BJ (cell line): ENCODE measurements around the gene BEST1. TPM values are rescaled to one million over a fixed set of nuclear protein-coding genes. Genes with fewer than 3 reads are reported as not detected.

Experiments
- CTCF ChIA-PET: fragments of 350-600 bp; formaldehyde crosslinking; extraction: SDS; loops from one replicate; lab custom pipeline; 2021; ENCODE audit warnings: antibody characterized with exemption, inconsistent platforms; lab: Yijun Ruan, JAX
- POLR2A ChIA-PET: fragments of 300-600 bp; sonication (Branson Sonifier 250); formaldehyde crosslinking; extraction: SDS; loops from one replicate; lab custom pipeline; 2021; ENCODE audit warnings: antibody characterized with exemption; lab: Charles Lee
- DNase-seq: peaks from one replicate; pipeline ENCODE4 v3.0.0-alpha.2; 2011; ENCODE audit warnings: low read depth
- H3K27me3 ChIP-seq: 2 replicates; pipeline ENCODE4 v1.6.0; 2011; ENCODE audit warnings: low read length; ENCODE audit not compliant: control insufficient read depth, insufficient read depth
- H3K36me3 ChIP-seq: 2 replicates; pipeline ENCODE4 v1.5.1; 2011; ENCODE audit warnings: low read length; ENCODE audit not compliant: control insufficient read depth, insufficient read depth
- H3K4me3 ChIP-seq: 2 replicates; pipeline ENCODE4 v1.5.1; 2011; ENCODE audit warnings: low read depth, mild to moderate bottlenecking, control low read depth, low read length
- polyA plus RNA-seq: library from polyadenylated mRNA; depleted of rRNA; stranded (reverse); fragments of >200 nt; gene quantifications from 2 replicates; pipeline ENCODE4 v1.2.3, GENCODE V29; 2011; rRNA removed
- small RNA-seq: library from RNA; depleted of rRNA; stranded (forward); fragments of <200 nt; gene quantifications from one replicate; pipeline ENCODE3, GENCODE V24; 2012; ENCODE audit warnings: low replicate concordance, low read depth; ENCODE audit not compliant: insufficient read length
- TF ChIP-seq, protein P1 (sequence below): IDR thresholded peaks from 2 replicates; pipeline ENCODE4 v1.5.1; 2011; ENCODE audit warnings: low read depth, mild to moderate bottlenecking, control low read depth, inconsistent platforms, low read length, moderate library complexity; ENCODE audit not compliant: insufficient read depth

Gene BEST1
- polyA plus RNA-seq, 1 experiment: 6.4 TPM

DNA sequence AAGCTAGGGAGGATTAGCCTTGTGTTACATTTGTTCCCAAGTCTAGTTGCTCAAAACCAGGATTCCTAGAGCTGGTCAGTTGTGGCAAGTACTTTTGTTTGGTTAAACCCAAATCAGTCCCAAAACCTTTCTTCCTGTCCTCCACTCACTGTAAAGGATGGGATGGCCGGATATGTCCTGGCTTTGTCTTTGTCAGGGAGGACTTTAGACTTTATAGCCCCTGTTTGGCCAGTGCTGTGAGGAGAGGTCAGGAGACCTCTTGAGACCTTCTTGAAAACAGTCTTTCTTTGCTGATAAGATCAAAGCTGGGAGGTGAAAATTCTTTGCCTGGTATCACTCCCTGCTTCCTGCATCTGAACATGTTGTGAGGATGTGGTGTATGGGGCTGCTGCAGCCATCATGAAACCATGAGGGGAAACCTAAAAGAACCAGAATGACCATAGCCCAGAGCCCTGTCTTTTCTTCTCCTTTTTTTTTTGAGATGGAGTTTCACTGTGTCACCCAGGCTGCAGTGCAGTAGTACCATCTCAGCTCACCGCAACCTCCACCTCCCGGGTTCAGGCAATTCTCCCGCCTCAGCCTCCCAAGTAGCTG is 60.9 kb downstream of the BEST1 start:
- no peaks in the 10 kb centered on the region for H3K36me3 ChIP-seq
- ChIA-PET CTCF (interaction anchor here (1.0 to 1.2 kb wide), 2 partner anchors 14 to 71 kb away, joined by 3 to 4 read pairs; no protein-coding TSS in a partner anchor), POLR2A (no interaction called here)
- H3K4me3 ChIP-seq: no peak overlapping the region
- DNase-seq: no peak
- TF ChIP-seq, protein P1, sequence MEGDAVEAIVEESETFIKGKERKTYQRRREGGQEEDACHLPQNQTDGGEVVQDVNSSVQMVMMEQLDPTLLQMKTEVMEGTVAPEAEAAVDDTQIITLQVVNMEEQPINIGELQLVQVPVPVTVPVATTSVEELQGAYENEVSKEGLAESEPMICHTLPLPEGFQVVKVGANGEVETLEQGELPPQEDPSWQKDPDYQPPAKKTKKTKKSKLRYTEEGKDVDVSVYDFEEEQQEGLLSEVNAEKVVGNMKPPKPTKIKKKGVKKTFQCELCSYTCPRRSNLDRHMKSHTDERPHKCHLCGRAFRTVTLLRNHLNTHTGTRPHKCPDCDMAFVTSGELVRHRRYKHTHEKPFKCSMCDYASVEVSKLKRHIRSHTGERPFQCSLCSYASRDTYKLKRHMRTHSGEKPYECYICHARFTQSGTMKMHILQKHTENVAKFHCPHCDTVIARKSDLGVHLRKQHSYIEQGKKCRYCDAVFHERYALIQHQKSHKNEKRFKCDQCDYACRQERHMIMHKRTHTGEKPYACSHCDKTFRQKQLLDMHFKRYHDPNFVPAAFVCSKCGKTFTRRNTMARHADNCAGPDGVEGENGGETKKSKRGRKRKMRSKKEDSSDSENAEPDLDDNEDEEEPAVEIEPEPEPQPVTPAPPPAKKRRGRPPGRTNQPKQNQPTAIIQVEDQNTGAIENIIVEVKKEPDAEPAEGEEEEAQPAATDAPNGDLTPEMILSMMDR: no peak
- no peaks in the 10 kb centered on the region for H3K27me3 ChIP-seq

DNA sequence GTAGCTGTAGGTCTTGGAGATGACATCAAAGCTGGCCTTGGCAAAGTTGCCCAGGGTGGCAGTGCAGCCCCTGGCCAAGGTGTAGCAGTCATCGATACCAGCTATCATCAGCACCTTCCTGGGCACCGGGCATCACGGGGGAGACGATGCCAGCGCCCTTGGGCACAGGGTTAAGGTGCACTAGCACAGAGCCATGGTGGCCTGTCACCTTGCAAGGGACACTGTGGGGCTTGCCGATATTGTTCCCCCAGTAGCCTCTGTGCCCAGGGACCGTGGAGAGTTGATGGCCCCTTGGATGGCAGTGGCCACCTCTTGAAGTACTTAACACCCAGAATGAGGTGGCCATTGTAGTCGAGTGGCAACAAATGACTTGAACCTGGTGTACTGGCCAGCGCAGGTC is 61.7 kb downstream of the BEST1 start:
- no peak overlapping the region for H3K4me3 ChIP-seq
- CTCF ChIA-PET: interaction anchor here (1.0 kb wide), 1 partner anchor 14 kb away, joined by 4 read pairs; no protein-coding TSS in a partner anchor
- TF ChIP-seq, protein P1: no peak
- POLR2A ChIA-PET: no interaction called here
- H3K36me3 ChIP-seq: no peaks in the 10 kb centered on the region
- H3K27me3 ChIP-seq: no peaks in the 10 kb centered on the region
- no peak for DNase-seq

DNA sequence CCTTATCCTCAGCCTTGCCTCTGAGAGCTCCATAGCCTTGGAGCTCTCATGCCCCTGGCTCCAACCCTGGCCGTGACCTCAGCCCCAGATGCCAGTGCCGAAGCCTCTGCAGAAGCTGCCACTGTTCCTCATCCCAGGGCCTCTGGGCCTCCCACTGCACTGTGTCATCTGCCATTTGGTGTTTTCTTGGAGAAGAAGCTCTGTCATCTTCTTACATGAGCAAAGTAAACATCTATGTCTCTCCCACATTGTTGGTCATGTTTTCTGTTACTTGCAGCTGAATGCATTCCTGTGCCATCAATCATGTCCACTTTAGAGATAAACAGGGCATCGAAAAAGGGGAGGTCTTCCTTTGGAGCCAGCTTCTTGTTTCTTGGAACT is 62.3 kb downstream of the BEST1 start:
- no peak for DNase-seq
- ChIA-PET CTCF (interaction anchor here (1.0 kb wide), 1 partner anchor 11 kb away, joined by 3 read pairs; no protein-coding TSS in a partner anchor), POLR2A (no interaction called here)
- no peak overlapping the region for H3K4me3 ChIP-seq
- H3K36me3 ChIP-seq: no peaks in the 10 kb centered on the region
- TF ChIP-seq, protein P1: no peak
- no peaks in the 10 kb centered on the region for H3K27me3 ChIP-seq

DNA sequence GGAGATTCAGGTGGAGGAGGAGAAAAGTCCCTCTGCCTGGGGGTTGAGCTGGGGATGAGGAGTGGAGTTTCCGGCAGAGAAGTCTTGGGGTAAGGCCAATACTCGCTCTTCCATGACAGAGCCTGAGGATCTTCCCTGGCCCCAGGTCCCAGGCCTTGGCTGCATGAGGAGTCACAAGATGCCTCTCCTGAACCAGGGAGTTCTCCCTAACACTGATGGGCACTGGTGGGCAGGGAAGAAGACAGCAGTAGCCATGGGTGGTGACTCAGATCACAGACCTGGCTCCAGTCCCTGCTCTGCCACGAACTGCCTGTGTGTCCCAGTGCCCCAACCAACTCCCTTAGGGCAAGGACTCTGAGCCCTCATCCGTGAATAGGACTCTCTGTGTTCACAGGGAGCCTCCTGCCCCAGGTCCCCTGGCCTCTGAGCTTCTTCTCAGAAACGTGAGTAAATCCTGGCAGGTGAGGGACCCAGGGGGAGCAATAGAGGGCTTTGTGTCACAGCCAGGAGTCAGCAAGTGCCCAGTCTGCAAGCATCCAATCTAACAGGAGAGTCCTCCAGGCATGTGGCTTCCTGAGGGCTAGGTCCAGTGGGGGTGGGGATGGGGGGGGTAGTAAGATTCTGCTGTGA is 62.8 kb downstream of the BEST1 start:
- CTCF ChIA-PET: interaction anchor here (1.0 to 1.1 kb wide), 2 partner anchors 10 to 69 kb away, joined by 3 to 4 read pairs; no protein-coding TSS in a partner anchor
- POLR2A ChIA-PET: no interaction called here
- H3K27me3 ChIP-seq: no peaks in the 10 kb centered on the region
- H3K36me3 ChIP-seq: no peaks in the 10 kb centered on the region
- TF ChIP-seq, protein P1: no peak
- no peak for DNase-seq
- no peak overlapping the region for H3K4me3 ChIP-seq

Small RNA genes within 50 kb of the gene (small RNA-seq; reads per million reads assigned to genes)
- gene RNU6-1243P: not detected

Other genes starting within 250 kb of the BEST1 start
- gene MYRF, start 197.7 kb upstream of the BEST1 start, polyA plus RNA-seq: 0.33 and 0.45 TPM in 2 replicates
- 371 and 399 TPM in 2 replicates for gene TMEM258, start 157.8 kb upstream of the BEST1 start, polyA plus RNA-seq
- 11.7 and 13.2 TPM in 2 replicates for gene FEN1, start 157.4 kb upstream of the BEST1 start, polyA plus RNA-seq
- gene FADS1, start 133.3 kb upstream of the BEST1 start, polyA plus RNA-seq: 48.1 and 58.0 TPM in 2 replicates
- 181 and 327 TPM in 2 replicates for gene FADS2, start 122.1 kb upstream of the BEST1 start, polyA plus RNA-seq
- gene FADS3, start 58.8 kb upstream of the BEST1 start, polyA plus RNA-seq: 158 and 271 TPM in 2 replicates
- 9.4 and 15.1 TPM in 2 replicates for gene RAB3IL1, start 32.8 kb upstream of the BEST1 start, polyA plus RNA-seq
- gene FTH1, start 17.3 kb downstream of the BEST1 start, polyA plus RNA-seq: 1,472 and 1,806 TPM in 2 replicates
- 9.8 and 14.2 TPM in 2 replicates for gene INCENP, start 173.7 kb downstream of the BEST1 start, polyA plus RNA-seq
- not detected in 2 replicates for gene SCGB1D1, start 239.9 kb downstream of the BEST1 start, polyA plus RNA-seq